H1 (cell line): ENCODE results near the gene BTBD9. TPM values are rescaled to one million over a fixed set of nuclear protein-coding genes. Genes with fewer than 3 reads are reported as not detected.
A peak's percentile ranks its signal among the peaks of the same experiment; 100 is the strongest.

Source experiments
- CTCF ChIA-PET: fragments of 300-600 bp; sonication (Branson Sonifier 250); formaldehyde crosslinking; loops from one replicate; lab custom pipeline; 2021; ENCODE audit not compliant: partially characterized antibody; lab: Charles Lee
- POLR2A ChIA-PET: fragments of 300-600 bp; sonication (Branson Sonifier 250); formaldehyde crosslinking; loops from one replicate; lab custom pipeline; 2021; ENCODE audit warnings: inconsistent platforms; ENCODE audit not compliant: partially characterized antibody; lab: Charles Lee
- DNase-seq, 2 experiments: peaks; one replicate each; pipeline versions ENCODE4 v3.0.0 to v3.0.0-alpha.2; 2010 to 2022; ENCODE audit warnings: low spot score in 2 of 2, low read depth in 1 of 2, mixed read lengths in 1 of 2
- FAIRE-seq: peaks from 2 replicates; lab custom pipeline; 2011; peaks lifted over from hg19 to GRCh38; lab: Jason Lieb, UNC
- H2AFZ ChIP-seq: 2 replicates; pipeline ENCODE4 v1.8.1; 2012; ENCODE audit warnings: low read length, inconsistent platforms
- H2AK5ac ChIP-seq: 2 replicates; pipeline ENCODE4 v1.6.1; 2013; ENCODE audit warnings: low read depth, low read length
- H2BK120ac ChIP-seq: replicated peaks from 2 replicates; pipeline ENCODE3; 2013; ENCODE audit warnings: low read depth, low read length, inconsistent platforms
- H2BK12ac ChIP-seq: 2 replicates; pipeline ENCODE4 v1.6.1; 2013; ENCODE audit warnings: low read depth, low read length
- H2BK15ac ChIP-seq: 2 replicates; pipeline ENCODE4 v1.6.1; 2013; ENCODE audit warnings: low read length
- H2BK20ac ChIP-seq: 2 replicates; pipeline ENCODE4 v1.6.1; 2013; ENCODE audit warnings: low read length
- H2BK5ac ChIP-seq: 2 replicates; pipeline ENCODE4 v1.6.1; 2013; ENCODE audit warnings: low read depth, low read length
- H3K14ac ChIP-seq: 2 replicates; pipeline ENCODE4 v1.6.1; 2013; ENCODE audit warnings: inconsistent platforms; ENCODE audit not compliant: insufficient read length
- H3K18ac ChIP-seq: 2 replicates; pipeline ENCODE4 v1.6.1; 2013; ENCODE audit warnings: low read length; ENCODE audit errors: extremely low read depth
- H3K23ac ChIP-seq: 2 replicates; pipeline ENCODE4 v1.6.1; 2013; ENCODE audit warnings: inconsistent platforms; ENCODE audit not compliant: insufficient read length
- H3K23me2 ChIP-seq: 2 replicates; pipeline ENCODE4 v1.6.1; 2013; ENCODE audit warnings: low read depth, low read length
- H3K27ac ChIP-seq: 2 replicates; pipeline ENCODE4 v1.6.1; 2011; ENCODE audit warnings: low read depth, low read length, inconsistent platforms
- H3K27me3 ChIP-seq, 4 experiments: replicated peaks in 1 of 4; 1 replicate in 1 of 4; 2 replicates in 3 of 4; pipeline versions ENCODE4 v1.6.1 to v1.8.1; 2011 to 2013; ENCODE audit warnings: low read length in 3 of 4, mild to moderate bottlenecking in 3 of 4, inconsistent platforms in 2 of 4, mixed read lengths in 2 of 4, moderate library complexity in 1 of 4; ENCODE audit not compliant: control insufficient read depth in 3 of 4, insufficient read depth in 3 of 4; ENCODE audit errors: extremely low read depth in 1 of 4
- H3K36me3 ChIP-seq, 4 experiments: 2 replicates each; pipeline versions ENCODE4 v1.6.1 to v1.8.1; 2011 to 2013; ENCODE audit warnings: mild to moderate bottlenecking in 4 of 4, low read length in 3 of 4, moderate library complexity in 2 of 4, control low read depth in 1 of 4, inconsistent platforms in 1 of 4; ENCODE audit not compliant: insufficient read depth in 4 of 4, control insufficient read depth in 2 of 4
- H3K4ac ChIP-seq: replicated peaks from 2 replicates; pipeline ENCODE3; 2013; ENCODE audit warnings: low read length, low read depth, mixed read lengths, inconsistent platforms; ENCODE audit not compliant: insufficient read length
- H3K4me1 ChIP-seq, 4 experiments: replicated peaks in 1 of 4; 1 replicate in 1 of 4; 2 replicates in 3 of 4; pipeline versions ENCODE4 v1.6.1 to v1.8.1; 2011 to 2013; ENCODE audit warnings: low read length in 3 of 4, inconsistent platforms in 2 of 4, mixed read lengths in 1 of 4; ENCODE audit not compliant: insufficient read depth in 4 of 4, control insufficient read depth in 3 of 4
- H3K4me2 ChIP-seq, 2 experiments: 2 replicates each; pipeline versions ENCODE4 v1.6.1 to v1.8.1; 2011 to 2013; ENCODE audit warnings: low read depth in 2 of 2, low read length in 2 of 2, control low read depth in 1 of 2, inconsistent platforms in 1 of 2, mild to moderate bottlenecking in 1 of 2; ENCODE audit not compliant: insufficient read depth in 1 of 2
- H3K4me3 ChIP-seq, 4 experiments: fragments of 200-600, 300-600 bp in 1 of 4; sonication (generic), shearing (Covaris generic), sonication (Bioruptor Twin) in 1 of 4; 2 replicates each; pipeline versions ENCODE4 v1.5.1 to v1.8.1; 2011 to 2016; ENCODE audit warnings: low read length in 4 of 4, low read depth in 3 of 4, control low read depth in 2 of 4, inconsistent platforms in 2 of 4, mild to moderate bottlenecking in 2 of 4, mixed read lengths in 1 of 4, moderate library complexity in 1 of 4; ENCODE audit not compliant: insufficient read depth in 2 of 4; ENCODE audit errors: extremely low read depth in 1 of 4
- H3K56ac ChIP-seq: replicated peaks from 2 replicates; pipeline ENCODE3; 2013; ENCODE audit warnings: low read depth, mild to moderate bottlenecking, mixed read lengths, low read length, inconsistent platforms; ENCODE audit not compliant: insufficient read length
- H3K79me1 ChIP-seq: 2 replicates; pipeline ENCODE4 v1.6.1; 2013; ENCODE audit warnings: low read depth, low read length, control low read depth
- H3K79me2 ChIP-seq, 2 experiments: 2 replicates each; pipeline versions ENCODE4 v1.6.1 to v1.8.1; 2012 to 2013; ENCODE audit warnings: low read length in 2 of 2, mild to moderate bottlenecking in 2 of 2, inconsistent platforms in 1 of 2; ENCODE audit not compliant: insufficient read depth in 2 of 2, control insufficient read depth in 1 of 2
- H3K9ac ChIP-seq, 4 experiments: replicated peaks in 1 of 4; 1 replicate in 1 of 4; 2 replicates in 3 of 4; pipeline versions ENCODE4 v1.6.1 to v1.8.1; 2011 to 2013; ENCODE audit warnings: low read depth in 3 of 4, low read length in 3 of 4, control low read depth in 2 of 4, mild to moderate bottlenecking in 2 of 4, moderate library complexity in 2 of 4, inconsistent platforms in 1 of 4; ENCODE audit errors: extremely low read depth in 1 of 4
- H3K9me3 ChIP-seq, 2 experiments: 2 replicates each; pipeline versions ENCODE4 v1.6.1 to v1.8.1; 2012 to 2013; ENCODE audit warnings: mild to moderate bottlenecking in 2 of 2, moderate library complexity in 2 of 2, control low read depth in 1 of 2, inconsistent platforms in 1 of 2, low read depth in 1 of 2, low read length in 1 of 2, mixed read lengths in 1 of 2; ENCODE audit not compliant: insufficient read depth in 2 of 2
- H4K20me1 ChIP-seq, 2 experiments: replicated peaks in 1 of 2; 2 replicates each; pipeline versions ENCODE3 to v1.8.1; 2011 to 2013; ENCODE audit warnings: inconsistent platforms in 2 of 2, low read length in 2 of 2, mild to moderate bottlenecking in 1 of 2; ENCODE audit not compliant: insufficient read depth in 2 of 2, control insufficient read depth in 1 of 2
- H4K5ac ChIP-seq: 2 replicates; pipeline ENCODE4 v1.6.1; 2013; ENCODE audit warnings: low read length, low read depth, mixed read lengths, inconsistent platforms; ENCODE audit not compliant: insufficient read length
- H4K8ac ChIP-seq: 2 replicates; pipeline ENCODE4 v1.8.0; 2013; ENCODE audit warnings: mild to moderate bottlenecking, moderate library complexity, low read length, inconsistent platforms; ENCODE audit not compliant: insufficient read depth; ENCODE audit errors: extremely low read depth
- H4K91ac ChIP-seq: replicated peaks from 2 replicates; pipeline ENCODE3; 2013; ENCODE audit warnings: low read length, mixed read lengths, inconsistent platforms; ENCODE audit not compliant: insufficient read length
- ASH2L ChIP-seq: fragments of 200-600, 300-600 bp; sonication (generic); IDR thresholded peaks from one replicate; pipeline ENCODE4 v1.7.1; 2017; ENCODE audit warnings: low read length
- CBX8 ChIP-seq: fragments of 300-800, 300-1000 bp; sonication (generic); IDR thresholded peaks from 2 replicates; pipeline ENCODE4 v1.7.1; 2016; ENCODE audit warnings: low read depth, low read length, borderline replicate concordance
- CHD1 ChIP-seq: IDR thresholded peaks from 2 replicates; pipeline ENCODE4 v1.6.1; 2012; ENCODE audit warnings: low read depth, low read length, improper control_type of control experiment
- EZH2 ChIP-seq: fragments of 200-600 bp; sonication (generic); IDR thresholded peaks from 2 replicates; pipeline ENCODE4 v1.7.1; 2012; ENCODE audit warnings: low read depth, mild to moderate bottlenecking, moderate library complexity, low read length, inconsistent platforms; ENCODE audit not compliant: severe bottlenecking
- FOSL1 ChIP-seq: IDR thresholded peaks from 2 replicates; pipeline ENCODE4 v1.6.1; 2011; ENCODE audit warnings: mild to moderate bottlenecking, low read depth, low read length, moderate library complexity; ENCODE audit not compliant: insufficient read depth
- HDAC6 ChIP-seq: IDR thresholded peaks from one replicate; pipeline ENCODE4 v1.7.1; 2012; ENCODE audit warnings: low read depth, mild to moderate bottlenecking, inconsistent platforms, low read length, moderate library complexity
- POLR2AphosphoS5 ChIP-seq: IDR thresholded peaks from 2 replicates; pipeline ENCODE4 v1.6.1; 2011; ENCODE audit warnings: low read depth, low read length
- POU5F1 ChIP-seq: IDR thresholded peaks from 2 replicates; pipeline ENCODE4 v1.6.1; 2011; ENCODE audit warnings: low read depth, mild to moderate bottlenecking, low read length, moderate library complexity
- RAD21 ChIP-seq, 2 experiments: IDR thresholded peaks in 1 of 2; conservative IDR thresholded peaks in 1 of 2; 2 replicates each; pipeline ENCODE4 v1.6.1; 2011; ENCODE audit warnings: low read depth in 2 of 2, low read length in 2 of 2, improper control_type of control experiment in 1 of 2, inconsistent platforms in 1 of 2, mild to moderate bottlenecking in 1 of 2, moderate library complexity in 1 of 2
- TBP ChIP-seq: IDR thresholded peaks from 2 replicates; pipeline ENCODE4 v1.6.1; 2011; ENCODE audit warnings: low read depth, low read length, improper control_type of control experiment
- TEAD4 ChIP-seq: IDR thresholded peaks from 2 replicates; pipeline ENCODE4 v1.6.1; 2012; ENCODE audit warnings: low read depth, low read length, inconsistent platforms, mixed read lengths
- WGBS, 2 experiments: shearing (Covaris generic) in 1 of 2; methylation state at CpG; one replicate each; pipeline versions ENCODE4 v1.1.6 to v1.1.7; 2013 to 2015; ENCODE audit warnings: low lambda C conversion rate in 2 of 2, mixed read lengths in 2 of 2, inconsistent platforms in 1 of 2, low coverage in 1 of 2, missing lambda C conversion rate in 1 of 2; ENCODE audit not compliant: insufficient replicate concordance in 2 of 2, insufficient coverage in 1 of 2, insufficient read length in 1 of 2; ENCODE audit errors: extremely low coverage in 1 of 2, missing lambda C conversion rate in 1 of 2; 5-methylcytosine and 5-hydroxymethylcytosine counted together
- polyA plus RNA-seq, 7 experiments: library from polyadenylated mRNA; depleted of rRNA in 3 of 7; stranded (reverse) in 5 of 7; unstranded in 2 of 7; fragments of >200 nt in 5 of 7; fragments of 200-250 nt in 2 of 7; gene quantifications; 1 replicate in 5 of 7; 2 replicates in 1 of 7; 4 replicates in 1 of 7; pipeline versions ENCODE4 v1.2.1 to v1.2.3, GENCODE V29; 2011 to 2013; ENCODE audit warnings: missing spikeins in 2 of 7, mixed read lengths in 2 of 7
- total RNA-seq: library from RNA; stranded (reverse); fragmentation: NEBNext Ultra II Directional; extraction: Animal tissue kit (Norgen Biotek cat#: 25700); gene quantifications from 2 replicates; pipeline ENCODE4 v1.2.1, GENCODE V29; 2021
- TF ChIP-seq, protein P1 (sequence below), 3 experiments: IDR thresholded peaks; 1 replicate in 2 of 3; 2 replicates in 1 of 3; pipeline versions ENCODE4 v1.5.1 to v1.6.1; 2011; ENCODE audit warnings: low read length in 3 of 3, mild to moderate bottlenecking in 3 of 3, inconsistent platforms in 2 of 3, low read depth in 1 of 3, moderate library complexity in 1 of 3; ENCODE audit not compliant: insufficient read depth in 1 of 3; ENCODE audit errors: control extremely low read depth in 1 of 3

Gene BTBD9
- total and polyA plus RNA-seq, 2 of the 8 experiments (the other 6 are each of a cell fraction or from before 2014, with no cell fraction given): 0.92 to 4.1 TPM

GRCh38 chr6:38234141-38234540 is 405.6 kb downstream of the BTBD9 start:
- Histone ChIP-seq H3K56ac (no peak overlapping the region), H3K18ac (no peak overlapping the region), H3K23ac (no peak overlapping the region), H4K5ac (no peak overlapping the region), H3K27ac (no peak overlapping the region), H3K27me3 (no peaks in the 10 kb centered on the region), H2BK5ac (no peak overlapping the region), H3K4me2 (no peak overlapping the region), H2BK20ac (no peak overlapping the region), H3K9ac (no peak overlapping the region), H3K23me2 (no peaks in the 10 kb centered on the region), H3K14ac (no peak overlapping the region), H3K4me3 (no peak overlapping the region), H2AFZ (no peak overlapping the region), H4K20me1 (no peaks in the 10 kb centered on the region), H3K9me3 (no peaks in the 10 kb centered on the region), H4K8ac (no peak overlapping the region), H3K79me1 (no peaks in the 10 kb centered on the region), H3K4me1 (peaks cover 0 to 15% (median 9%) of the 10 kb centered on the region in 4 experiments; a peak in 5 of 7 replicates), H4K91ac (no peak overlapping the region), H3K4ac (no peak overlapping the region), H2AK5ac (no peak overlapping the region), H3K36me3 (no peaks in the 10 kb centered on the region), H2BK15ac (no peak overlapping the region), H2BK120ac (no peak overlapping the region), H3K79me2 (no peaks in the 10 kb centered on the region), H2BK12ac (no peak overlapping the region)
- CTCF ChIA-PET: interaction anchor here (0.9 to 1.0 kb wide), 2 partner anchors 157 to 222 kb away, joined by 3 to 4 read pairs; no protein-coding TSS in a partner anchor
- no peak for DNase-seq
- 65% methylated on average over 2 of the region's 2 CpGs; no CpG with 5 or more reads in 1 of the 2 experiments for WGBS, 2 experiments
- no peak for FAIRE-seq
- POLR2A ChIA-PET: no interaction called here
- TF ChIP-seq POU5F1 (no peak), ASH2L (no peak), CBX8 (no peak), POLR2AphosphoS5 (no peak), EZH2 (no peak), TBP (no peak), FOSL1 (no peak), TEAD4 (peak; percentile 53; the same call in 1 of the 2 replicates), HDAC6 (no peak), RAD21 (IDR thresholded peaks at IDR 0.05 in 1 of 2, conservative IDR thresholded peaks at IDR 0.05 in 1 of 2; ENCODE audit: low read depth in 2 of 2, low read length in 2 of 2) (peak; percentile 74 to 85), CHD1 (no peak)
- TF ChIP-seq, protein P1, sequence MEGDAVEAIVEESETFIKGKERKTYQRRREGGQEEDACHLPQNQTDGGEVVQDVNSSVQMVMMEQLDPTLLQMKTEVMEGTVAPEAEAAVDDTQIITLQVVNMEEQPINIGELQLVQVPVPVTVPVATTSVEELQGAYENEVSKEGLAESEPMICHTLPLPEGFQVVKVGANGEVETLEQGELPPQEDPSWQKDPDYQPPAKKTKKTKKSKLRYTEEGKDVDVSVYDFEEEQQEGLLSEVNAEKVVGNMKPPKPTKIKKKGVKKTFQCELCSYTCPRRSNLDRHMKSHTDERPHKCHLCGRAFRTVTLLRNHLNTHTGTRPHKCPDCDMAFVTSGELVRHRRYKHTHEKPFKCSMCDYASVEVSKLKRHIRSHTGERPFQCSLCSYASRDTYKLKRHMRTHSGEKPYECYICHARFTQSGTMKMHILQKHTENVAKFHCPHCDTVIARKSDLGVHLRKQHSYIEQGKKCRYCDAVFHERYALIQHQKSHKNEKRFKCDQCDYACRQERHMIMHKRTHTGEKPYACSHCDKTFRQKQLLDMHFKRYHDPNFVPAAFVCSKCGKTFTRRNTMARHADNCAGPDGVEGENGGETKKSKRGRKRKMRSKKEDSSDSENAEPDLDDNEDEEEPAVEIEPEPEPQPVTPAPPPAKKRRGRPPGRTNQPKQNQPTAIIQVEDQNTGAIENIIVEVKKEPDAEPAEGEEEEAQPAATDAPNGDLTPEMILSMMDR (IDR thresholded peaks at IDR 0.05; ENCODE audit: control extremely low read depth in 1 of 3, insufficient read depth in 1 of 3, low read depth in 1 of 3, low read length in 3 of 3): peak in 2 of 3 experiments; percentile 42 to 45; a peak in 3 of 4 replicates
